GM19025 (cell line): ENCODE results near the gene USP32.

Experiments used
- ATAC-seq: cut with Tn5 transposase; IDR thresholded peaks from one replicate; pipeline ENCODE4 v1.9.1; 2021; ENCODE audit warnings: mild to moderate bottlenecking, low read depth, moderate library complexity; ENCODE audit not compliant: unreplicated experiment

Gene USP32

GRCh38 chr17:60305141-60305540 lies 86.8 kb downstream of the USP32 start:
- peak; percentile 73 for ATAC-seq

DNA sequence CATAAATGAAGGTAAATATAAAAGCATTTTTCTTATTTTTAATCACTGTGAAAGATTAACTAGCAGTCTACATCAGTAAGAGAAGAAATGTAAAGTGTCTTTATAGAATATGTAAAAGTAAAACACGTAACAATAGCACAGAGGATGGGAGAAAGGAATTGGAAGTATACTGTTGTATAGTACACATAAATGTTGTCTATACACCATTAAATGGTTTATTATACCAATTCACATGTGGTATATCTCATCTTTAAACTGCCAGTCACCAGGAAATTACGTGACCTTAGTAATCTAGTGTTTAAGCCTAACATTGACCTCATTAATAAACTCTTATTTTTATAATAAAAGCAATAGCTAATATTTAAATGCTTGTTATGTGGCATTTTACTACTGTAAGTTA lies 87.4 kb downstream of the USP32 start:
- no peak for ATAC-seq

DNA sequence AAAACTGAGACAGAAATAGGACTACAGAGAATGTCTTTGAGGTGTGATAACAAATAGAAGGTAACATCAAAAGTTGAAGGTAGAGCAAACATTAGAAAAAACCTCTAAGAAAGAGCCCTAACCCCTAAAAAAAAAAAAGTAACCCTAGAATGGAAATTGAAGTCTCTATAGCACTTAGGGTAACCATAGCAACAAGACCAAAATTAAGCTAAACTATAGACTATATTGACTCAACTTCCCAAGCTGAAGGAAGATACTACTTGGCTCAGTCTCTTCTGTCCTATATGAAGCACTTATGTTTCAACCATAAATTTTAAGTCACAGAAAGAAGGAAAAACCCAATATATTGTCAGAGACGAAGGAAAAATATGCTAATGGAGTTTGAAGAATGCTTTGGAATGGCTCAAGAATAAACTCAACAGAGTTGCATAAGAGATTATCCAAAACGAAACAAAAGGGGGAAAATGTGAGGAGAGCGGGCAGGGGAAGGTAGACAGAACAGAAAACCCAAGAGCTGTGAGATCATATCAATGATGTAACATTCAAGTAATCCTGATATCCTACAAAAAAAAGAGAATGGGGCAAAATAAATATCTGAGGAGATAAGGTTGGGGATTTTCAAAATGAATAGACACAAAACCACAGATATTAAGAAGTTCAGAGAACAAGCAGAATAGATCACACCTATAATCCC lies 88.4 kb downstream of the USP32 start:
- ATAC-seq, result no peak

DNA sequence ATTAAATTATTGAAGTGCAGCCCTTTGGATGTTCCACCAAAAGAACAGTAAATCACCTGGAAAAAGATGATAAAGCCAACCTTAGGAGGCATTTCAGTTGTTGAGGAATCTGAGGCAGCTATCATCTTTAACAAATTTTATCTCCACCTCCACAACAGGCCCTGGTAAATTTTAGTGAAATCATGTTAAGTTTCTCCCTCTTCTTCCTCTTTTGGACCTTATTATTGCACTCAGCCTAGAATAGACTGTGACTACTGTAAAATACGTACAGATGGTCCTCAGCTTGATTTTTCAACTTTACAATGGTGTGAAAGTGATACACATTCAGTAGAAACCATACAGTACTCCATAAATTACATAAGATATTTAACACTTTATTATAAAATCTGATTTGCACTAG lies 90.3 kb downstream of the USP32 start:
- no peak for ATAC-seq

DNA sequence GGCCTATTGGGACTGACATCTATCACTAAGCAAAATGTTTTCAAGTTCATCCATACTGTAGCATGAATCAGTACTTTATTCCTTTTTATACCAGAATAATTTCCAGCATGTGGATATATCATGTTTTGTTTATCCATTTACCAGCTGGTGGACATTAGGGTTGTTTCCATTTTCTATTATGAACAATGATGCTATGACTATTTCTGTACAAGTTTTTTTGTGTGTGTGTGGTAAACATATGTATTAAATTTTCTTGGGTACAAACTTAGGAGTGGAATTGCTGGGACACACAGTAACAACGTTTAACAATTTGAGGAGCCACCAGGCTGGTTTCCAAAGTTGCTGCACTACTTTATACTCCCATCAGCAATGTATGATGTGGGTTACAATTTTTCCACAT lies 91.0 kb downstream of the USP32 start:
- no peak for ATAC-seq

- no peak for ATAC-seq
These were observed 91.9 kb downstream of the USP32 start for GRCh38 chr17:60300011-60300410.

- no peak for ATAC-seq
These were observed 94.1 kb downstream of the USP32 start for GRCh38 chr17:60297760-60298401.

DNA sequence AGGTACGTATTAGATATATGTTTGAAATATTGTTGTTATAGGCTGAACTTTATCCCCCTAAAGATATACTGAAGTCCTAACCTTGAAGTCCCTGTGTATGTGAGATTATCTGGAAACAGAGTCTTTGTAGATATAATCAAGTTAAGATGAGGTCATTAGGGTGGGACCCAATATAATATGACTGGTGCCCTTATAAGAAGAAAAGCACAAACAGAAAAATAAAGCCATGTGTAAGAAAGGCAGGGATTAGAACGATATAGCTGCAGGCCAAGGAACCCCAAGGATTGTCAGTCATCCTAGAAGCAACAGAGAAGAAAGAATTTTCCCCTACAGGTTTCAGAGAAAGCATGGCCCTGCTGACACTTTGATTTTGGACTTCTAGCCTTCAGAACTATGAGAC lies 95.8 kb downstream of the USP32 start:
- no peak for ATAC-seq

DNA sequence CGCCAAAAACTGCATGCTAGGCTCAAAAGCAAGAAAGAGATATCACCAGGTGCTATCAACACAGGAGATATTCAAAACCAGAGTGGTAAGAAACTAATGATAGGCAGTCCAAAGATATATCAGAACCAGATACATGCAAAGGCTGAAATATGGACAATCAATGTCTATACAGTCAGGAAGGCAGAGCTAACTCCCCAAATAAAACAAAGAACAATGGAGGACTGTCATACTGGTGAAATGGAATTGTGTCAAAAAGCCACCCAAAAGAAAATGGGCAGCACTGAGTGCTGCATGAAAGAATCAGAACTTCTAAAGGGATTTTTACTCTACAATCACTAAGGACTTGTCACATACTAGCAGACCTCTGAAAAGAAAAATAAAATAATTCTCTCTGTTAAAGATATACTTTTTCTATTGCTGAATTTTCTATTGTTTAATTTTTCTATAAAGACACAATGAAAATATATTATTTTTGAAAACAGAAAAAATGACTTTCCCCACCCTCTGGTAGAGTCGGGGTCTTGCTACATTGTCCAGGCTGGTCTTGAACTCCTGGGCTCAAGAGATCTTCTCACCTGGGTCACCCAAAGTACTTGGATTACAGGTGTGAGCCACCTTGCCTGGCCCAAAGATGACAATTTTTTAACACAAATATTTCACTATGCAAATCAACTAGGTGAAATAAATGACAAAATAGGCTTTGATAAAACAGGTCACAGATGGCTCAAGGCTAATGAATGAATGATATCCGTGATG lies 98.2 kb downstream of the USP32 start:
- no peak for ATAC-seq

GRCh38 chr17:60292697-60293096 lies 99.2 kb downstream of the USP32 start:
- ATAC-seq, result no peak

- no peak for ATAC-seq
These were observed 107.2 kb downstream of the USP32 start for GRCh38 chr17:60284709-60285108.

- ATAC-seq, result no peak
These were observed 108.1 kb downstream of the USP32 start for GRCh38 chr17:60283816-60284215.

- no peak for ATAC-seq
These were observed 111.3 kb downstream of the USP32 start for GRCh38 chr17:60280673-60281072.

- ATAC-seq, result no peak
These were observed 113.7 kb downstream of the USP32 start for GRCh38 chr17:60278237-60278636.

DNA sequence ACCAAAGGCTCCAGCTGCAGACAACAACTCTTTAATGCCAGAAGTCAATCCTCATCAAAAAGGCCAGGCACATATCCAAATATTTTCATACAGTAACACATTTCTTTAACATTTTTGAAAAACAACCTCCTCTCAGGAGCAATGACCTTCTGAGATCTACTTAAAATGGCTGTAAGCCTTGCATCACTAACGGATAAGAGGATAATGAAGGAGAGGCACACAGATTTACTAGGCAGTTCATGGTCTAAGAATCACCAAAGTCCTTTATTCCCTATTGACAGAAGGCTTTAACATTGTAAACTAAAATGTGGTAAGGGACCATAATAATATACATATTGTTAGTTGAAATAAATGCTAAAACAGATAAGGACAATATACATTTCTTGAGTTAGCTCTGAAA lies 114.7 kb downstream of the USP32 start:
- no peak for ATAC-seq

- ATAC-seq, result no peak
These were observed 122.5 kb downstream of the USP32 start for GRCh38 chr17:60269417-60269816.

DNA sequence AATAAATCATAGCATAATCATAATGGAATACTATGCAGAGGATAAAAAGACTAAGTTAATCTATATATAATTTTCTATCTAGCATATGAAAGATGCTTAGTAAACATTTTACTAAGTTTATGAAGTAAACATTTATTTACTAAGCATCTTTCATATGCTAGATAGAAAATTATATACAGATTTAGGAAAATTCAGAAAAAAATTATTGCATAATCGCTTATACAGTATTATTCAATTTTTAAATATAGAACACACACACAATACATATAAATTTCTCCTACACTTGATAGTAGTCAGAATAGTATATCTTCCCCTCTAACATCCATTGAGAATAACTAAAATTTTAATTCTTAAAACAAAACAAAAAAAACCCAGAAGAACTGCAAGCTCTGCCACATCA lies 131.4 kb downstream of the USP32 start:
- ATAC-seq, result no peak

DNA sequence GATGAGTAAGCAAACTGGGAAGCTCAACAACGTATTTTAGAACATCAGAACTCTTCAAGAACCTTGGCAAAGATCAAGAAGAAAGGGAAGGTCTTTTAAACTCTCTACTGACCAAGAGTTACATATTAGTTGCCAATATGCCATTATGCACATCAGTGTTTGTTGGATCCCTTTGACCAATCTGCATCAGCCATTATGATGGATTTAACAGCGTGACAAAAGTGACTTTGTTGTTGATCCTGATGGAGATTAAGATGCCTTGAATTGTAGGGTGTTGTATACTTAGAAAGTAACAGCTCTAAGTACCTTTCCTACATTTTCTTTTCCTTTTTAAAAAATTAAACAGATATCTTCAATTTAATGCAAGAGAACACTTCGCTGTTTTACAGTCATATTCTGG lies 133.6 kb downstream of the USP32 start:
- no peak for ATAC-seq

- no peak for ATAC-seq
These were observed 135.8 kb downstream of the USP32 start for GRCh38 chr17:60256174-60256573.

DNA sequence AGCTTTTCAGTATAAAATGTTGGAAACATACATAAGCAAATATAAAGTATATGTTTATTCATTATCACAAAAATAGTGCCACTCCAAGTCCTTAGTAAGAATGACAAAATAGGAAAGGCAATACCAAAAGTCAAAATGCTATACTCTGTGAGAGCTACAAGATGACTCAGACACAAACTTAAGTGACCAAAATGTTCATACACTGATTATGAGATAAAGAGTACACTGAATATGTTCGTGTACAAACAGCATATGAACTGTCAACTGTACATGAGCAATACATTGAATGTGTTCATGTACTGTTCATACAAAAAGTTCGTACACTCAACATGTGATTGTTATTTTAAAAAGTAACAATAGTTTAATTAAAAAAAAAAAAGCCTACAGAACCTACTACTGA lies 138.9 kb downstream of the USP32 start:
- ATAC-seq, result no peak

- no peak for ATAC-seq
These were observed 139.5 kb downstream of the USP32 start for GRCh38 chr17:60252459-60252858.
